ENCODE measurements around the gene DNAL4.

GRCh38 chr22:38750638-38751037 is 43.3 kb downstream of the DNAL4 start:
- TF ChIP-seq POLR2A (IDR thresholded peaks at IDR 0.05; ENCODE audit: low read length): no peak
- no peak for TF ChIP-seq GATA1 (IDR thresholded peaks at IDR 0.05; ENCODE audit: low read depth, low read length)
